ENCODE data around the gene ZMYND8.

- TF ChIP-seq CTCF (IDR thresholded peaks at IDR 0.05; ENCODE audit: borderline replicate concordance, extremely low read depth, low read length, poor library complexity, severe bottlenecking) (no peak), EZH2 (IDR thresholded peaks at IDR 0.05; ENCODE audit: borderline replicate concordance, low read depth, low read length, severe bottlenecking) (no peak)
These were observed 28.8 kb downstream of the ZMYND8 start for GRCh38 chr20:47327711-47328110.

Data from DND-41 (cell line).